Ectodermal cell (in vitro differentiated cells): ENCODE results near the gene TSPAN11.
"Not testable (repeated sequence)": the region's sequence is repeated elsewhere in the genome, so short reads cannot be mapped to it uniquely, and the experiment has no call there.

ENCODE experiments used
- H3K27ac ChIP-seq: 2 replicates; pipeline ENCODE4 v1.7.0; 2013; ENCODE audit warnings: mild to moderate bottlenecking, low read depth, low read length; ENCODE audit not compliant: insufficient read depth, poor library complexity, severe bottlenecking
- H3K27me3 ChIP-seq: 2 replicates; pipeline ENCODE4 v1.7.0; 2013; ENCODE audit warnings: mild to moderate bottlenecking, low read length; ENCODE audit not compliant: insufficient read depth, control insufficient read depth, poor library complexity, severe bottlenecking
- H3K36me3 ChIP-seq: one replicate; pipeline ENCODE4 v1.7.0; 2013; ENCODE audit warnings: low read length; ENCODE audit not compliant: control insufficient read depth, insufficient read depth
- H3K4me1 ChIP-seq: one replicate; pipeline ENCODE4 v1.7.0; 2013; ENCODE audit warnings: low read length; ENCODE audit not compliant: control insufficient read depth, insufficient read depth
- H3K4me3 ChIP-seq: 2 replicates; pipeline ENCODE4 v1.7.0; 2013; ENCODE audit warnings: low read depth, low read length, control low read depth; ENCODE audit not compliant: insufficient read depth
- H3K9me3 ChIP-seq: 2 replicates; pipeline ENCODE4 v1.7.0; 2013; ENCODE audit warnings: mild to moderate bottlenecking, low read length, moderate library complexity; ENCODE audit not compliant: control insufficient read depth
- WGBS, 2 experiments: methylation state at CpG; one replicate each; pipeline ENCODE4 v1.1.7; 2013; ENCODE audit warnings: missing lambda C conversion rate in 2 of 2; 5-methylcytosine and 5-hydroxymethylcytosine counted together

TSPAN11 gene

DNA sequence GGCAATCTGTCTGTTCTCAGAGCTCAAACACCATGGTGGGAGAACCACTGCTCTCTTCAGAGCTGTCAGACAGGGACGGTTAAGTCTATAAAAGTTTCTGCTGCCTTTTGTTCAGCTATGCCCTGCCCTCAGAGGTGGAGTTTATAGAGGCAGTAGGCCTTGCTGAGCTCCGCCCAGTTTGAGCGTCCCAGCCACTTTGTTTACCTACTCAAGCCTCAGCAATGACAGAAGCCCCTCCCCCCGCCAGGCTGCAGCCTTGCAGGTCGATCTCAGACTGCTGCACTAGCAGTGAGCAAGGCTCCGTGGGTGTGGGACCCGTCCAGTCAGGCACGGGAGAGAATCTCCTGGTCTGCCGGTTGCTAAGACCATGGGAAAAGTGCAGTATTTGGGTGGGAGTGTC, 32.0 kb upstream of the TSPAN11 start:
- not testable (repeated sequence) for H3K27me3 ChIP-seq, H3K36me3 ChIP-seq, H3K27ac ChIP-seq, H3K4me1 ChIP-seq, H3K9me3 ChIP-seq, H3K4me3 ChIP-seq
- WGBS, 2 experiments, result 78 to 83% methylated on average over 9 of the region's 9 CpGs

DNA sequence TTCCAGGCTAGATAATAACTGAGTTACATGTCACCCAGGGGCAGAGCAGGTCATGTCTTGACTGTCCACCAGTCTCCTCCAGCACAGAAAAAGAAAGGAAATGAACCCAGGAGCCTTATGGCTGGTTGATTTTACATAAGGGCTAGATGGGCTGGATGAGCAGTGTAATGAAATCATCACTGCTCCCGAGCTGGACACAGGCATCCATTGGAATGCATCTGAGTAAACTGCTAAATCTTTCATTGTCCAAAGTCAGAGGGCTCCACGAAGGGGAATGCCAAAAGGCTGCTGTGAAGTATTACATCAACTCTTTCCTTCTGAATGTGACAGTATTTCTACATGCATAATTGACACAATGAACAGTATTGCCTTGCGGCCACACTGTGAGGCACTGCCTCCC, 30.1 kb upstream of the TSPAN11 start:
- Histone ChIP-seq H3K27ac (no peak overlapping the region), H3K4me3 (no peak overlapping the region), H3K36me3 (no peaks in the 10 kb centered on the region), H3K4me1 (no peaks in the 10 kb centered on the region), H3K9me3 (no peaks in the 10 kb centered on the region), H3K27me3 (no peaks in the 10 kb centered on the region)
- WGBS, 2 experiments, result 70 to 77% methylated on average over 3 of the region's 3 CpGs

DNA sequence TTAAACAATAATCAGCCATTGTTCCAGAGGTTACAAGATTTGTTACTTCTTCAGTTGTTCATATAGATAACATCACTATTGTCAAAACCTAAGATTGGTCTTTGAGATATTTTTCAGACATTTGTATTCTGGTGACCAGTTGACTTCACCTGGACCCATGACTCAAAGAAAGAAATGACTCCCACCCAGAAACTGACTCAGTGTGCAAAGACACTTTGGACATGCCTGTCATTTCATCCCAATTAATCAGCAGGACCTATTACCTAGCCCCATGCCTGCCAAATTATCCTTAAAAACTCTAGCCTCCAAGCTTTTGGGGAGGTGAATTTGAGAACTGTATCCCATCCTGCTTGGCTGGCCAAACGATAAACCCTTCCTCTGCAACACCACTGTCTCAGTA, 27.7 kb upstream of the TSPAN11 start:
- H3K9me3 ChIP-seq, result no peaks in the 10 kb centered on the region
- WGBS, 2 experiments, result 86 to 91% methylated on average over 1 of the region's 1 CpG
- H3K27ac ChIP-seq, result no peak overlapping the region
- no peaks in the 10 kb centered on the region for H3K4me1 ChIP-seq
- H3K4me3 ChIP-seq, result no peak overlapping the region
- H3K27me3 ChIP-seq, result no peaks in the 10 kb centered on the region
- H3K36me3 ChIP-seq, result no peaks in the 10 kb centered on the region

DNA sequence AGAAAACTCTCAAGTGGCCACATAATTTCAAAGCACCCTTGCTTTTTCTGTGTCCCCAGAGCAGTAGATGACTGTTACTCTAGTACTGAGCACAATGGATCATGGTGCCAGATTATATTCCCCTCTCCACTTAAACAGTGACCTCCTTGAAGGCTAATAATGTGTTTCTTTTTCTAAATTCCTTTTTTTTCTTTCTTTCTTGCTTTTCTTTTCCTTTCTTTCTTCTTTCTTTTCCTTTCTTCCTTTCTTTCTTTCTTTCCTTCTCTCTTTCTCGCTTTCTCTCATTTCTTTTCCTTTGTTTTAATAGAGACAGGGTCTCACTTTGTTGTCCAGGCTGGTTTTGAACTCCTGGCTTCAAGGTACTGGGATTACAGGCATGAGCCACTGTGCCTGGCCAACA, 26.2 kb upstream of the TSPAN11 start:
- H3K4me1 ChIP-seq, result no peaks in the 10 kb centered on the region
- no peak overlapping the region for H3K4me3 ChIP-seq
- no peak overlapping the region for H3K27ac ChIP-seq
- WGBS, 2 experiments, result 69 to 92% methylated on average over 1 of the region's 1 CpG
- H3K27me3 ChIP-seq, result no peaks in the 10 kb centered on the region
- no peaks in the 10 kb centered on the region for H3K36me3 ChIP-seq
- no peaks in the 10 kb centered on the region for H3K9me3 ChIP-seq

DNA sequence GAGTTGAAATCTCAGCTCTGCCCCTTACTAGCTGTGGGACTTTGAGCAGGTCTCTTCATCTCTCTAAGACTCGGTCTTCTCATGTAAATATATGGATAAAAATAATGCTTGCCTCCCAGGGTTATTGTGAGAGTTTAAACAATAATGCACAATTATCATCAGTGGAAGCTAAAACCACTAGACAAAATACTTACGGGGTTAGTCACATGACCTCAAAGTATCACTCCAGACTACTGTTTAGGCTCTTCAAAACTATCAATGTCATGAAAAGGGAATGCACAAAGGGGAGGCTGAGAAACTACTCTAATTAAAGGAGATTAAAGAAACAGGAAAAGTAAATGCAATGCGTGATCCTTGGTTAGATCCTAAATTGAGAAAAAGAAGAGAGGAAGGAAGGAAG, 24.5 kb upstream of the TSPAN11 start:
- Histone ChIP-seq H3K27me3 (no peaks in the 10 kb centered on the region), H3K4me3 (no peak overlapping the region), H3K4me1 (no peaks in the 10 kb centered on the region), H3K27ac (no peak overlapping the region), H3K9me3 (no peaks in the 10 kb centered on the region), H3K36me3 (no peaks in the 10 kb centered on the region)
- 96 to 99% methylated on average over 3 of the region's 3 CpGs for WGBS, 2 experiments

DNA sequence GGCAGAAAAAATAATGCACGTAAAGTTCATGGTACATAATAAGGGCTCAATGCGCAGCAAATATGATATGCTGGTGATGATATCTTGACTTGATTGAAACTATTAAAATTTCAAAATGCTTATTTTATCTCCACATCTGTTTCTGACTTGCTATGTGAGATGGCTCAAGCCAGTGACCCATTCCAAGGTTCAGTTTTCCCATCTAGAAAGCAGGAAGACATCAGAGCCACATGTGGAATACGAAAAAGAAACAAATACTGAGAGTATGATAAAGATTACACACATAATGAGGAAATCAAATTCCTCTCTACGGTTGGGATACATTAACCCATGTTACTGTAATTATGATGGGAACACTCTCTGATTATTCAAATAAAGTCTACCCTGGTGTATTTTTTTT, 24.0 kb upstream of the TSPAN11 start:
- H3K27ac ChIP-seq, result no peak overlapping the region
- H3K4me3 ChIP-seq, result no peak overlapping the region
- H3K4me1 ChIP-seq, result no peaks in the 10 kb centered on the region
- H3K9me3 ChIP-seq, result no peaks in the 10 kb centered on the region
- H3K27me3 ChIP-seq, result no peaks in the 10 kb centered on the region
- H3K36me3 ChIP-seq, result no peaks in the 10 kb centered on the region
- WGBS, 2 experiments, result 86 to 91% methylated on average over 3 of the region's 4 CpGs

DNA sequence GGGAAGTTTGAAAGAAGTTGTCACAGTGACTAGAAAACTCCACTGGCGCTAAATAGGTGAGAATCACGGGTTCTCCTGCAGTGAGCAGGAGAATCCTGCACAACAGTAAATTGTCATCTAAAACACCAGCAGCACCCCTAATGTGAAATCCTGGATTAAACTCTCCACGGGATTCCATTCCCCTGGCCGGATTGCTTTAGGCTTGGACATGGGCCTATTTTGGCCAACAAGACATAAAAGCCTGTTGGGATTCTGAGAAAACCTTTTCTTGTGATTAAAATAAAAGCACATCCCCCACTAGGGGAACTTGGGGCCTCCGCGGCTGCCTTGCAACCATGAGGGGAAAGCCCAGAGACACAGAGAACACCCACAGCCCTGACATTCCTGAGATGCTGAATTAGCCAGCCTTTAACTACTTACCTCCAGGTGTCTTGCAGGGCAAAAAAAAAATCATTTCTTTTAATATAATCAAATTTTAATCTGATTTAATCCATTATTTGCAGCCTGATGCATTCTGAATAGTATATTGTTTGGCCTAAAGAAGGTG, 21.0 kb upstream of the TSPAN11 start:
- Histone ChIP-seq H3K4me1 (no peaks in the 10 kb centered on the region), H3K9me3 (no peaks in the 10 kb centered on the region), H3K27ac (no peak overlapping the region), H3K36me3 (no peaks in the 10 kb centered on the region), H3K27me3 (no peaks in the 10 kb centered on the region), H3K4me3 (no peak overlapping the region)
- 19 to 29% methylated on average over 6 of the region's 6 CpGs for WGBS, 2 experiments

DNA sequence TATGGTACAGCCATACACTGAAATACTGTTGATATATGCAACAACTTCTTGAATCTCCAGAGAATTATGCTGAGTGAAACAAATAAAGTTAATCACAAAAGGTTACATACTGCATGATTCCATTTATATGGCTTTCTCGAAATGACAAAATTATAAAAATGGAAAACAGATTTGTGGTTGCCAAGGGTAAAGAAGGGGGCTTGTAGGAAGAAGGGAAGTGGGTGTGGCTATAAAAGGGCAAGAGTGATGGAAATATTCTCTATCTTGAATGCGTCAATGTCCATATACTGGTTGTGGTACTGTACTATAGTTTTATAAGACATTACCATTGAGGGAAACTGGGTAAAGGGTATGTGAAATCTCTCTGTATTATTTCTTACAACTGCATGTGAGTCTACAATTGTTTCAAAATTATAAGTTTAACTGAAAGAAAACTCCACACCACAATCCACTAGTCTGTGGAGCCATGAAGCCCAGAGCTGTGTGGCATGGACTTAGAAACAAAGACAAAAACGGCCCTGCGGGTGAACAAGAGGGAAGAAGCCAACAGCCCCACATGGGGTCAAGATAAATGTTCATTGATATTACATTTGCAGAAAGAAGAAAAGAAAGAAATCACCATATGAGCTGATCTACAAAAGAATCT, 18.3 kb upstream of the TSPAN11 start:
- H3K36me3 ChIP-seq, result no peaks in the 10 kb centered on the region
- no peaks in the 10 kb centered on the region for H3K27me3 ChIP-seq
- no peak overlapping the region for H3K4me3 ChIP-seq
- H3K27ac ChIP-seq, result no peak overlapping the region
- peaks cover 1% of the 10 kb centered on the region for H3K4me1 ChIP-seq
- no peaks in the 10 kb centered on the region for H3K9me3 ChIP-seq
- WGBS, 2 experiments, result 89 to 94% methylated on average over 4 of the region's 4 CpGs

DNA sequence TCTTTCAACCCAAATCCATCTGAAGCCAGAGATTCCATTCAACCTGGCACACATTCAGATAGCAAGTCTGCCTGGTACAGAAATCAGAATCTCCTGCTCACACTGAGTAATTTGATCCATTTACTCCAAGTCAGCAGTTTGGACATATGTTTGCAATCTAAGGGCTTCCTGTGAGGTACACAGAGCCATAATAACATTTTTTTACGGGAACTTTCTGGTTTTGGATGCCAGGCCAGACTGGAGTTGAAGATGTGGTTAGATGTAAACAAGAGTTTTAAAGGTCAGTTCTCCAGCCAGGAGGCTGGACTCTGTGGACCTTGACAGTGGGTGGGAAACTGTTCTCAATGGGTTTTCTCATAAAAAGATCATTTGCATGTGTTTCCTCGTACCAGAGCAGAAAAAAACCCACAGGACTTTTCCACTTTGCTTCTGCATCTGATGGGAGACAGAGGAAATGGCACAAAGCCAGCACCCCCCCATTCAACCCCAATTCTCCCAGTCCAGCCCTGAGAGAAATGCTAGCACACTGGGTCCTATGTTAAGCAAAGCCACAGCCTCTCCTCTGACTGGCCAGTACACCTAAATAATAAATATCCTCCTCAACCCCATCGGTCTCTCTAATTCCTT, 17.7 kb upstream of the TSPAN11 start:
- WGBS, 2 experiments, result 78 to 83% methylated on average over 3 of the region's 3 CpGs
- Histone ChIP-seq H3K36me3 (no peaks in the 10 kb centered on the region), H3K9me3 (no peaks in the 10 kb centered on the region), H3K4me1 (peaks cover 6% of the 10 kb centered on the region), H3K27me3 (no peaks in the 10 kb centered on the region), H3K4me3 (no peak overlapping the region), H3K27ac (no peak overlapping the region)

DNA sequence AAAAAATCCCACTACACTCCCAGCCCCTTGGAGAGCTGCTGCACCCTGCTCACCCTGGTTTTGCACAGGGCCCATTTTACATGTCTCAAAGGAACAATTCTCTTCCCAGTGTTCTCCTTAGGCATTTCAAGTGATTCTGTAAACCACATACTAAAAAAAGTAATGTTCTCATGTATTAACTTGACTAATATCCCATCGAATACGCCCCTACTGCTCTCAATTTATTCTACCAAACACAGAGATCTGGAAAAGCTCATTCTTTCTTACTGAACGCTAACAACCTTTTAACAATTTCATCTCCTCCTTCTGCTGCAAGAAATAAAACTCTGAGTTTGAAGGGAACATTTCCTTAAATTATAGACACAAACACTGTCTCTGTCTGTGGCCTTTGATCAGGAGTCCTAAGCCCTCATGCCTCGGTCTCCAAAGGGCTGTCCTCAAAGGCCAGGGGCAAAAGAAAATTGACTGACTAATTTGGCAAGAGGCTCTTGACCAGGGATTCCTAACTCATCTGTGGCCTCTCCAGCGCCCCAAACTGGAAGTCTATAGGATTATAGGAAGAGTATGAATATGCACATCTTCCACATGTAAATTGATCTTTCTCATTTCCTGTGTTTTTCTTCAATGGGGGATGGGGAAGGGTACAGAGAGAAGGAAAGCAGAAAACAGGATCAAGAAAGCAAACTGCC, 17.1 kb upstream of the TSPAN11 start:
- no peaks in the 10 kb centered on the region for H3K27me3 ChIP-seq
- no peak overlapping the region for H3K4me3 ChIP-seq
- 77 to 87% methylated on average over 5 of the region's 5 CpGs for WGBS, 2 experiments
- no peak overlapping the region for H3K27ac ChIP-seq
- H3K9me3 ChIP-seq, result no peaks in the 10 kb centered on the region
- H3K36me3 ChIP-seq, result no peaks in the 10 kb centered on the region
- H3K4me1 ChIP-seq, result peaks cover 6% of the 10 kb centered on the region
